ENCODE results near the gene GAL3ST2. TPM values are rescaled to one million over a fixed set of nuclear protein-coding genes. Genes with fewer than 3 reads are reported as not detected.
A peak's percentile ranks its signal among the peaks of the same experiment; 100 is the strongest.

GAL3ST2 gene
- total and polyA plus RNA-seq, 2 of the 8 experiments (the other 6 are each of a cell fraction or from before 2014, with no cell fraction given): not detected

DNA sequence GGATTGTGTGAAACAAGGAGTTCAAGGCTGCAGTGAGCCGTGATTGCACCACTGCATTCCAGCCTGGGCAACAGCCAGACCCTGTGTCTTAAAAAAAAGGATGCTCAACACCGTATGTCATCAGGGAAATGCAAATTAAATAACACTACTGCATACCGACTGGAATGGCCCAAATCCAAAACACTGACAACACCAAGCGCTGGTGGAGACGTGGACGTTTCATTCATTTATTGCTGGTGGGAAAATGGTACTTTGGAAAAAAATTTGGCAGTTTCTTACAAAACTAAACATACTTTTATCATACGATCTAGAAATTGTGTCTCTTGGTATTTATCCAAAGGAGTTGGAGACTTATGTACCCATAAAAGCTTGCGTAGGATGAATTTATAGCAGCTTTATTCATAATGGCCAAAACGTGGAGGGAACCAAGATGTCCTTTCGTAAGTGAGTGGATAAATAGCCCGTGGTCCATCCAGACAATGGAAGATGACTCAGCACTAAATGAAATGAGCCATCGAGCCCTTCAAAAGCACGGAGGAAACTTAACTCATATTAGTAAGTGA, 56.6 kb downstream of the GAL3ST2 start:
- ChIA-PET POLR2A (ENCODE audit: partially characterized antibody) (no interaction called here), CTCF (ENCODE audit: partially characterized antibody) (no interaction called here)
- Histone ChIP-seq H3K23me2 (ENCODE audit: low read depth, low read length) (no peaks in the 10 kb centered on the region), H3K36me3 (ENCODE audit: control insufficient read depth in 2 of 4, insufficient read depth in 4 of 4, low read length in 3 of 4) (no peaks in the 10 kb centered on the region), H2BK120ac (replicated peaks; ENCODE audit: low read depth, low read length) (no peak overlapping the region), H3K23ac (ENCODE audit: insufficient read length) (no peak overlapping the region), H3K4ac (replicated peaks; ENCODE audit: insufficient read length, low read depth, low read length) (no peak overlapping the region), H4K20me1 (replicated peaks in 1 of 2; ENCODE audit: control insufficient read depth in 1 of 2, insufficient read depth in 2 of 2, low read length in 2 of 2) (no peaks in the 10 kb centered on the region), H3K79me1 (ENCODE audit: low read depth, low read length) (no peaks in the 10 kb centered on the region), H2AK5ac (ENCODE audit: low read depth, low read length) (no peak overlapping the region), H3K79me2 (ENCODE audit: control insufficient read depth in 1 of 2, insufficient read depth in 2 of 2, low read length in 2 of 2) (no peaks in the 10 kb centered on the region), H3K27ac (ENCODE audit: low read depth, low read length) (no peak overlapping the region), H2AFZ (ENCODE audit: low read length) (no peak overlapping the region), H4K8ac (ENCODE audit: extremely low read depth, insufficient read depth, low read length) (no peak overlapping the region), H3K9me3 (ENCODE audit: insufficient read depth in 2 of 2, low read depth in 1 of 2, low read length in 1 of 2) (no peaks in the 10 kb centered on the region), H4K91ac (replicated peaks; ENCODE audit: insufficient read length, low read length) (no peak overlapping the region), H2BK20ac (ENCODE audit: low read length) (no peak overlapping the region), H3K9ac (replicated peaks in 1 of 4; ENCODE audit: extremely low read depth in 1 of 4, low read depth in 3 of 4, low read length in 3 of 4) (no peak overlapping the region), H3K4me2 (ENCODE audit: insufficient read depth in 1 of 2, low read depth in 2 of 2, low read length in 2 of 2) (no peak overlapping the region), H2BK15ac (ENCODE audit: low read length) (no peak overlapping the region), H3K27me3 (replicated peaks in 1 of 4; ENCODE audit: control insufficient read depth in 3 of 4, extremely low read depth in 1 of 4, insufficient read depth in 3 of 4, low read length in 3 of 4) (no peaks in the 10 kb centered on the region), H4K5ac (ENCODE audit: insufficient read length, low read depth, low read length) (no peak overlapping the region), H3K56ac (replicated peaks; ENCODE audit: insufficient read length, low read depth, low read length) (no peak overlapping the region), H3K14ac (ENCODE audit: insufficient read length) (no peak overlapping the region), H2BK5ac (ENCODE audit: low read depth, low read length) (no peak overlapping the region), H3K4me3 (ENCODE audit: extremely low read depth in 1 of 4, insufficient read depth in 2 of 4, low read depth in 3 of 4, low read length in 4 of 4) (no peak overlapping the region), H3K18ac (ENCODE audit: extremely low read depth, low read length) (no peak overlapping the region), H3K4me1 (replicated peaks in 1 of 4; ENCODE audit: control insufficient read depth in 3 of 4, insufficient read depth in 4 of 4, low read length in 3 of 4) (no peaks in the 10 kb centered on the region), H2BK12ac (ENCODE audit: low read depth, low read length) (no peak overlapping the region)
- 90% methylated on average over 13 of the region's 13 CpGs; no CpG with 5 or more reads in 1 of the 2 experiments for WGBS, 2 experiments (ENCODE audit: extremely low coverage in 1 of 2, insufficient coverage in 1 of 2, insufficient read length in 1 of 2, insufficient replicate concordance in 2 of 2, low coverage in 1 of 2, low lambda C conversion rate in 2 of 2, missing lambda C conversion rate in 1 of 2)
- no peak for FAIRE-seq
- TF ChIP-seq BACH1 (IDR thresholded peaks at IDR 0.05; ENCODE audit: low read length) (peak; percentile 59; the same call in 1 of the 2 replicates), ASH2L (IDR thresholded peaks at IDR 0.05; ENCODE audit: low read length) (no peak), MAFK (IDR thresholded peaks at IDR 0.05; ENCODE audit: low read depth, low read length) (peak; percentile 72)
- no peak for DNase-seq (ENCODE audit: low read depth in 1 of 2, low spot score in 2 of 2)

All from H1 (cell line).